NOMO-1 (cell line): Measurements from ENCODE around the gene HEPHL1.
"Not testable (repeated sequence)": the region's sequence is repeated elsewhere in the genome, so short reads cannot be mapped to it uniquely, and the experiment has no call there.

Experiments used
- DNase-seq, 2 experiments: peaks; one replicate each; lab custom pipeline; 2025; ENCODE audit not compliant: unreplicated experiment in 2 of 2; lab: John Stamatoyannopoulos, UW

The HEPHL1 gene

GRCh38 chr11:94084164-94084563, 63.0 kb downstream of the HEPHL1 start:
- DNase-seq, result no peak

GRCh38 chr11:94088906-94089305, 67.8 kb downstream of the HEPHL1 start:
- no peak for DNase-seq

GRCh38 chr11:94089341-94089740, 68.2 kb downstream of the HEPHL1 start:
- DNase-seq, result no peak

GRCh38 chr11:94090401-94090800, 69.2 kb downstream of the HEPHL1 start:
- no peak for DNase-seq

- no peak for DNase-seq
Measured at GRCh38 chr11:94091091-94091490, 69.9 kb downstream of the HEPHL1 start.

- no peak for DNase-seq
Measured at GRCh38 chr11:94100253-94100652, 79.1 kb downstream of the HEPHL1 start.

GRCh38 chr11:94103471-94103870, 82.3 kb downstream of the HEPHL1 start:
- DNase-seq, result no peak

GRCh38 chr11:94104734-94105133, 83.6 kb downstream of the HEPHL1 start:
- no peak for DNase-seq

GRCh38 chr11:94106716-94107115, 85.6 kb downstream of the HEPHL1 start:
- no peak for DNase-seq

GRCh38 chr11:94107363-94107762, 86.2 kb downstream of the HEPHL1 start:
- peak in 1 of 2 experiments; percentile 7 for DNase-seq

GRCh38 chr11:94111241-94111640, 90.1 kb downstream of the HEPHL1 start:
- DNase-seq, result no peak

GRCh38 chr11:94111660-94112059, 90.5 kb downstream of the HEPHL1 start:
- no peak for DNase-seq

- DNase-seq, result no peak
Measured at GRCh38 chr11:94112206-94112953, 91.2 kb downstream of the HEPHL1 start.

GRCh38 chr11:94117197-94117574, 96.0 kb downstream of the HEPHL1 start:
- no peak for DNase-seq

GRCh38 chr11:94117871-94118270, 96.7 kb downstream of the HEPHL1 start:
- no peak for DNase-seq

GRCh38 chr11:94119676-94120075, 98.5 kb downstream of the HEPHL1 start:
- not testable (repeated sequence) for DNase-seq

- DNase-seq, result not testable (repeated sequence)
Measured at GRCh38 chr11:94120516-94120915, 99.4 kb downstream of the HEPHL1 start.

GRCh38 chr11:94120946-94121345, 99.8 kb downstream of the HEPHL1 start:
- DNase-seq, result no peak

GRCh38 chr11:94125407-94126115, 104.4 kb downstream of the HEPHL1 start:
- DNase-seq, result no peak

GRCh38 chr11:94127638-94128037, 106.5 kb downstream of the HEPHL1 start:
- peak in 1 of 2 experiments; percentile 23 for DNase-seq

- peak in 1 of 2 experiments; percentile 56 for DNase-seq
Measured at GRCh38 chr11:94128291-94128745, 107.2 kb downstream of the HEPHL1 start.
